SIG-M5 (cell line): ENCODE data around the gene PEX19.

Experiments
- DNase-seq: peaks from one replicate; lab custom pipeline; 2025; lab: John Stamatoyannopoulos, UW

Gene PEX19

DNA sequence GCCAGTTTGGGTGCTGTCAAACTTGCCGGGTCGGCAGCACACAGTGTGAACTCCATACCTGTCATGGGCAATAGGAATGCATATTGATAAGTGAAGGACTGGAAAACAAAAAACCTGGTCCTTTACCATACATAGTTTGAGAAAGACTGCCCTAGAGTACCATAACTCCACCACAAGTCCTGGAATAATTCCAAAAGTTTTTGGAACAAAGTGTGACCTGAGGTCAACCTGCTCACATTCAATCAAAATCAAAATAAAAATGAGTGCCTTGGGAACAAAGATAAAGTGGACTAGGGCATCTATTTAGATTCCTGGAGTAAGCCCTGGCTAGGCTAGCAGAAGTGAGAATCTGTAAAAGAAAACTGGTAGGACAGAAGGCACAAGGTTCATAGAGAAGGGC lies 7.6 kb downstream of the PEX19 start:
- DNase-seq, result no peak

GRCh38 chr1:160271025-160271424 lies 13.9 kb downstream of the PEX19 start:
- DNase-seq, result no peak

DNA sequence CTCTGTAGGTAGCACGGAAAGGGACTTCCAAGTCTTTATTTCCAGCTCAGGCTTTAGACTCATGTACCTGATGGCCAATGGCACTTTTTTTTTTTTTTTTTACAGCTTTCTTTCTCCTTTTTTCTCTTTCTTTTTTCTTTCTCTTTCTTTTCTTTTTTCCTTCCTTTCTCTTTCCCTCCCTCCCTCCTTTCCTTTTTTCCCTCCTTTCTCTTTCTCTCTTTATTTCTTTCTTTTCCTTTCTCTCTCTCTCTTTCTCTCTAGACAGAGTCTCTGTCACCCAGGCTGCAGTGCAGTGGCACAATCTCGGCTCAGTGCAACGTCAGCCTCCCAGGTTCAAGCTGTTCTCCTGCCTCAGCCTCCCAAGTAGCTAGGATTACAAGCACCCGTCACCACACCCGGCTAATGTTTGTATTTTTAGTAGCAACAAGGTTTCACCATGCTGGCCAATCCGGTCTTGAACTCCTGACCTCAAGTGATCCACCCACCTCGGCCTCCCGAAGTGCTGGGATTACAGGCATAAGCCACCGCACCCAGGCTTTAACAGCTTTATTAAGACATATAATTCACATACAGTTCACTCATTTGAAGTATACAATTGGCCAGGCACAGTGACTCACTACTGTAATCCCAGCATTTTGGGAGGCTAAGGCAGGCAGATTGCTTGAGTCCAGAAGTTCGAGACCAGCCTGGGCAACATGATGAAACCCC lies 17.5 kb downstream of the PEX19 start:
- no peak for DNase-seq

GRCh38 chr1:160264795-160265307 lies 20.1 kb downstream of the PEX19 start:
- no peak for DNase-seq

DNA sequence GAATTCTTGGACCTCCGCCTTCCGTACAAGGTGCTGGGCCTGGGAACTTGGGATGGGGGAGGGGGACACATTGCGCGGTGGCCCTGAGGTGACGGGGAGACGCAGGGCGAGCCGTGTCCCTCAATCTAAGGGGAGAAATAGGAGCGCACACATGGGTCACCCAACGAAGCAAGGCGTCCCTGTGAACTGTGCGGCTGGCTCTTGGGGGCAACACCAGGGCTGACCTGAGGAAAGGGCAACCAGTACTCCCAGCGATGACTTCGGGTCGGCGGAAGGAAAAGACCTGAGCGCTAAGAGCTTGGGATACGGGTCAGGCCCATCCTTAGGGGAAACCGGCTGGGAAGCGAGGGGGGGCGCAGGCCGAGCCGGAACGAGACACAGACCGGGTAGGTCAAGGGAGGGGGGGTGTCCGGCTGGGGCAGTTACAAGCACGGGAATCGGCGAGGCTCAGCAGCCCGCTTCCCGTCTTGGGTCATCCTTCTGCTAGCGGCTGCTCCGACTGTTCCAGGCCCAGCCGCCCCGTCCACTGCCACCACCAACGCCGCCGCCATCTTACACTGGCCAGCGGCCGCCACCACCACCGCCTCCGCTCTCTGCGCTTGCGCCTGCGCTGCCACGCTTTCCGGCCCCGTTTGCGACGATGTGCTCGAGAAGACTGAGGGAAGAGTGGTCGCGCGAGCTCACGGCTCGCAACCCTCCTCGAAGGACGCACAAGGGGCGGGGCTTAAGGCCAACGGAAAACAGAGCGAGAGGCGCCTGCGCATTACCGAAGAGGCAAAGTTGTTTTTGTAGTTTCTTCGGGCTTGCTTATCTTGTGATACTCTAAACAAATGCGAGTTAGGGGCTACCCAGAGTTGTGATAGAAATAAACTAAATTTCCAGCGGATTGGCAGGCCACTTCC lies 22.8 kb downstream of the PEX19 start, which contains the start of gene DCAF8:
DCAF8 (minus strand) TSS at position 657 of the 902 bp plus-strand sequence. CDS start 18,541 bp downstream, outside the sequence.
- peak; percentile 92 for DNase-seq

DNA sequence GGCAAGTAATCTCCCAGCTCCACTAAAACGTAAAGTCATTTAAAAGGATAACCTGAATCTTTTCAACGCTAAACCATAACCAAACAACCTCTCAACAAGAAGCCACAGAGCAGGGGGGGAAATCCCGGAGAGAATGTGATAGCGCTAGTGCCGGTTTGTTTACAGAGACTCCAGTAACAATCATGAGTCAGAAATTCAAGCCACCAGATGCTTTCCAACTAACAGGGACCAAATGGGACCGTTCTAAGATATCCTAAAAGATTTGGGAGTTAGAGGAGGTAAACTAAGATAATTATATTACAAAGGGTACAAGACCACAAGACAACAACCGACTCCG lies 23.4 kb downstream of the PEX19 start:
- DNase-seq, result no peak

- DNase-seq, result no peak
These were observed 24.2 kb downstream of the PEX19 start for GRCh38 chr1:160260406-160261382.

DNA sequence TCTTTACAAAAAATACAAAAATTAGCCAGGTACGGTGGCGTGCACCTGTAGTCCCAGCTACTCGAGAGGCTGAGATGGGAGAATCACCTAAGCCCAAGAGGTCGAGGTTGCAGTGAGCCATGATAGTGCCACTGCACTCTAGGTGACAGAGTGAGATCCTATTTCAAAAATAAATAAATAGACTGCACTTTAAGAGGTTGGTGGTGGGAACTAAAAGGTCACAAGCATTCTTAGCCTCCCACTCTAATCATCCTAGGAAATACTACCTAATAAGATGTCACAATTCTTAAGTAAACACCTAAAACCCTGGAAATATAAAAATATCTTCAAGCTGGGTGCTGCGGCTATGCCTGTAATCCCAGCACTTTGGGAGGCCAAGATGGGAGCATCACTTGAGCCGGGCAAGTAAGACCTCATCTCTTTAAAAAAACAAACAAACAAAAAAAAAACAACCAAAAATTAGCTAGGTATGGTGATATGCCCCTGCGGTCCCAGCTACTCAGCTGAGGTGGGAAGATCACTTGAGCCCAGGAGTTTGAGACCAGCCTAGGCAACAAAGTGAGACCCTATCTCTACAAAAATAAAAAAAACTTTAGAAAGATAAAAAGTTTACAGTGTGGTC lies 26.6 kb downstream of the PEX19 start:
- no peak for DNase-seq

GRCh38 chr1:160257411-160258015 lies 27.4 kb downstream of the PEX19 start:
- DNase-seq, result no peak

DNA sequence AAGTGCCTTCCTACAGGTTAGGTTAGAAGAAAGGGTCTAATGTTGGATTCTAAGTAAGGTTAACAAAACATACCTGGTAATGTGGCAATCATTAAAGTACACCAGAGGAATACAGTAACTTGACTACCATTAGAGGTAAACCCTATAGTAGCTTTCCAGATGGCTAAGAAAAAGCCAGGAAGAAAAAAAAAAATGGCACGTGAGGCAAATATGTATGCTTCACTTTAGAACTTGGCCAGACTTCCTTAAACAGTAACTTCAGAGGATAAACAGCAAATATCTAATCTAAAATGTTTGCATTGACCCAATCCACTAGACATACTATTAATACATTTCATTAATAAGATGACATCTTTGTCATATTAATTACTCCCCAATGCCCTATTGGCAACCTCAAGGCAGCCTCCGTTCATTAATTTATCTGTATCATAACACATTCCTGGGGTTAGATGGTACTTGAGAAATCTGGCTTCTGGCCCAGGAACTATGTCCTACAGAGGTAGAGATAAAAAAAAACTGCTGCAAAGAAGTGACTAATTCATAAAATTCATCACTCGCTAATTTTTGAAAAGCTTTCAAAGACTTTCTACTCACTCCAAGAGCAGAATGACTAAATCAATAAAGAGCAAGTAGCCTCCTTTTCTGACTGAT lies 28.4 kb downstream of the PEX19 start:
- no peak for DNase-seq

DNA sequence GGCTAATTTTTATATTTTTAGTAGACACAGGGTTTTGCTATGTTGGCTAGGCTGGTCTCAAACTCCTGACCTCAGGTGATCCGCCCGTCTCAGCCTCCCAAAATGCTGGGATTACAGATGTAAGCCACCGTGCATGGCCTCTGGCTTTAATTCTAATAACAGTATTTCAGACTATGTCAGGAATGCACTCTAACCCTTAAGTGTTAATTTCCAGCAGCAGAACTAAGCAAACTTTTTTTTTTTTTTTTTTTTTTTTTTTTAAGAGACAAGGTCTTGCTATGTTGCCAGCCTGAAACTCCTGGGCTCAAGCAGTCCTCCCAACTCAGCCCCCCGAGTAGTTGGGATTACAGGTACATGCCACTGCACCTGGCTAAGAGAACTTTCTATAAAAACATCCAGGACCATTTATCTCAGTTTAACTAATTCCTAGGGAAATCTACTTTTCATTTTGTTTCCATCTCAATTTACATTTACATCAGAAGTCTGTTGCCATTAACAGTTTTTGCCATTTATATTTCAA lies 29.1 kb downstream of the PEX19 start:
- no peak for DNase-seq

- peak; percentile 46 for DNase-seq
These were observed 33.0 kb downstream of the PEX19 start for GRCh38 chr1:160251687-160252526.

DNA sequence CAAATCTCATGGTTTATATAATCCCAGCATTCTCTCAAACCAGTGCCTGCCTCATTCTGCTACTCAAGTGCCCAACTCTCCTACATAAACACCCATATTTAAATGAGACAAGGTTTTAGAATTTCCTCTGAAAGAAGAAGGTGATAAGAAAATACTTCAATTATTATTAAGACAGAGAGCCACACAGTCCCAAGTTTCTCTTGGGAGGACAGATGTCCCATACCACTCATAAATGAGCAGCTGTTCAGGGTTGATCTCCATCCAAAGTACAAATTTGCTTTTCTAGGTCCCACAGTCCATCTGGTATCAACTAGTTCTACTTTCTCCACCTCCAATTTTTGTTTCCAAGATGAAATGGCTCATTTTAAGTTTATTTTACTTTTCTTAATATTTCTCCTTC lies 33.9 kb downstream of the PEX19 start:
- no peak for DNase-seq

DNA sequence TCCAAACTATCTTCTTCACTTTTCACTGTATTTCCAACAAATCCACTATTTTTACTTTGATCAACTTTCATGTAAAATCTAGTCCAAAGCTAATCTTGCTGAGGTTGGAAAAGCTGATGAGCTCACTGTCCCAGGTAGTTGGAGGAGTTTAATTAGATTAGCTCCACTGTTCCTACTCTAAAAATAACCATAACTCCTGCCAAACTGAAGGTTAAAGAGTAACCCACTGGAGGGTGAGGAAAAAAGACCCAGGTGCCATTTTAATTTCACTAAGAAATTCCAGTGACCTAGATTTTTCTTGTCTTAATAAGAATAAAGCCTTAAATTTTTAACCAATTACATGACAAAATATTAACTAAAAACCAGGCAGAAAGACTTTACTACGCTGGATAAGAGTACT lies 37.9 kb downstream of the PEX19 start:
- DNase-seq, result no peak

DNA sequence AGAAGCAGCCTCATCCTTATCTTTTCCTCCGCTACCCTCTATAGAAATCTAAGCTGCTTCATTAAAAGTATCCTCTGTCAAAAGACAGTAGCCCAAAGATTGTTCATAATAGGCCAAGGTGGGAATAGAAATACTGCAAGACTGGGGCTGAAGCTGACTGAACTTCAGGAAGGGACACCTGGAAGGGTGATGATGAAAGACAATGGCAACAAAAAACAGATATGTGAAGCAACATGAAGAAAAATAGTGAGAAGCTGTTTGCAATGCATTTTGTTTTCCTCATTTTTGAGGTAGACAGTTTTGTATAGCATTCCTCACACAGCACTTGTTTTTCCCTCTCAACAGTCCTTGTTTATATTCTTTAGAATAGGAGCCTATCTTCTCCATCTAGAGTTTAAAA lies 39.5 kb downstream of the PEX19 start:
- DNase-seq, result no peak

GRCh38 chr1:160244209-160244608 lies 40.7 kb downstream of the PEX19 start:
- no peak for DNase-seq

- DNase-seq, result no peak
These were observed 41.2 kb downstream of the PEX19 start for GRCh38 chr1:160243767-160244166.

DNA sequence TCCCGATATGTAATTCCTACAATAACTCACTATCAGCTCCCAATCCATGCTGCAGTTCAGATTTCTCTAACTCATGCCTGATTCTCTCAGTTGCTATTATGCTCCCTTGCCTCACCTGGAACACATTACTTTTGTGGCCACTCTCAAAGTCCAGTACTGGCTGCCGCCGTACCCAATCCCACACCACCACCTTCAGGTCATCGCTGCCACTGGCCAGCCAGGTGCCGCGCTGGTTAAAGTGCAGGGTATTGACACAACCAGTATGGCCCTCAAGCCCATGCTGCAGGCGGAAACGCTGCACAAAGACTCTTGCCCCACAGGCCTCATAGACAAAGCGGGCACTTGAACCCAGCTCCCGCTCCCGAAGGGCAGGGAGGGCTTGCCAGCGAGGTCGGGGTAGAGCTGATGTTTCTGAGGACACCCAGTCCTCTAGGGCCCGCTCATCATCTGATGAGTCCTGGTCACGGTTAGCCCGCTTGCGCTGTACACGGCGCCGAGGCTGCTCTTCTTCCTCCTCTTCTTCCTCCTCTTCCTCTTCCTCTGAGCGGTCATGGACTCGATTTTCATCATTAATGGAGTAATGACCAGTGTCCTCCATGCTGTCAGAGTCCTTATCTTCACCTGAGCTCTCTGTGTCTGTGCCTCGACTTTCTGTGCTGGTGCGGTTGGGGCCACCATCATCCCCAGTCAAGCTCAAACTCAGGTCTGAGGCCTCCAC lies 45.2 kb downstream of the PEX19 start:
- DNase-seq, result no peak

GRCh38 chr1:160238408-160238807 lies 46.5 kb downstream of the PEX19 start:
- DNase-seq, result no peak
